ENCODE results near the gene SCYL1.

Gene SCYL1

GRCh38 chr11:65492387-65492636 is 32.6 kb upstream of the SCYL1 start:
- Histone ChIP-seq H3K27ac (no peak overlapping the region; the same call in 1 of the 2 replicates), H3K36me3 (no peaks in the 10 kb centered on the region), H3K4me3 (ENCODE audit: low read depth, low read length) (no peak overlapping the region), H3K27me3 (ENCODE audit: insufficient read depth, low read depth, severe bottlenecking) (no peaks in the 10 kb centered on the region), H3K9me3 (ENCODE audit: severe bottlenecking) (no peaks in the 10 kb centered on the region)
- no peak for DNase-seq
- no peak for TF ChIP-seq CTCF (IDR thresholded peaks at IDR 0.05; ENCODE audit: low read depth, low read length)

GRCh38 chr11:65492637-65493366 is 32.1 kb upstream of the SCYL1 start:
- Histone ChIP-seq H3K27ac (peak overlapping the region; percentile 19), H3K9me3 (ENCODE audit: severe bottlenecking) (no peaks in the 10 kb centered on the region), H3K27me3 (ENCODE audit: insufficient read depth, low read depth, severe bottlenecking) (no peaks in the 10 kb centered on the region), H3K4me3 (ENCODE audit: low read depth, low read length) (no peak overlapping the region), H3K36me3 (no peaks in the 10 kb centered on the region)
- no peak for TF ChIP-seq CTCF (IDR thresholded peaks at IDR 0.05; ENCODE audit: low read depth, low read length)
- DNase-seq: no peak

GRCh38 chr11:65493367-65494176 is 31.3 kb upstream of the SCYL1 start:
- peak overlapping the region; percentile 19 for H3K27ac ChIP-seq
- no peaks in the 10 kb centered on the region for H3K9me3 ChIP-seq (ENCODE audit: severe bottlenecking)
- H3K4me3 ChIP-seq (ENCODE audit: low read depth, low read length): no peak overlapping the region
- H3K36me3 ChIP-seq: no peaks in the 10 kb centered on the region
- no peak for TF ChIP-seq CTCF (IDR thresholded peaks at IDR 0.05; ENCODE audit: low read depth, low read length)
- H3K27me3 ChIP-seq (ENCODE audit: insufficient read depth, low read depth, severe bottlenecking): no peaks in the 10 kb centered on the region
- peak; percentile 67 for DNase-seq

- Histone ChIP-seq H3K36me3 (peaks cover 26% of the 10 kb centered on the region), H3K27me3 (ENCODE audit: insufficient read depth, low read depth, severe bottlenecking) (no peaks in the 10 kb centered on the region), H3K27ac (peak overlapping the region; percentile 97), H3K9me3 (ENCODE audit: severe bottlenecking) (no peaks in the 10 kb centered on the region), H3K4me3 (ENCODE audit: low read depth, low read length) (peak overlapping the region; percentile 57)
- DNase-seq: peak; percentile 56
- TF ChIP-seq CTCF (IDR thresholded peaks at IDR 0.05; ENCODE audit: low read depth, low read length): no peak
These were observed 28.4 kb upstream of the SCYL1 start for GRCh38 chr11:65496304-65497140.

GRCh38 chr11:65497141-65498041 is 27.5 kb upstream of the SCYL1 start:
- TF ChIP-seq CTCF (IDR thresholded peaks at IDR 0.05; ENCODE audit: low read depth, low read length): no peak
- peak overlapping the region; percentile 89 for H3K4me3 ChIP-seq (ENCODE audit: low read depth, low read length)
- H3K27me3 ChIP-seq (ENCODE audit: insufficient read depth, low read depth, severe bottlenecking): no peaks in the 10 kb centered on the region
- no peaks in the 10 kb centered on the region for H3K9me3 ChIP-seq (ENCODE audit: severe bottlenecking)
- DNase-seq: peak; percentile 99
- H3K36me3 ChIP-seq: peaks cover 34% of the 10 kb centered on the region
- H3K27ac ChIP-seq: peak overlapping the region; percentile 100
